Stomach (tissue), 4 donors: ENCODE results near the gene RCN1.

ENCODE experiments used
- EP300 ChIP-seq: sonication (generic); formaldehyde crosslinking; IDR thresholded peaks from one replicate; pipeline ENCODE4 v1.6.1; 2017; ENCODE audit warnings: antibody characterized with exemption
- POLR2A ChIP-seq, 4 donors: fragments of 450-650 bp; IDR thresholded peaks; one replicate each; pipeline ENCODE4 v1.6.1; 2016; ENCODE audit warnings: antibody characterized with exemption in 4 of 4, control low read depth in 2 of 4, mild to moderate bottlenecking in 1 of 4, moderate library complexity in 1 of 4
- POLR2AphosphoS5 ChIP-seq, 3 donors: sonication (generic); formaldehyde crosslinking; IDR thresholded peaks; one replicate each; pipeline ENCODE4 v1.6.1; 2016; ENCODE audit warnings: antibody characterized with exemption in 3 of 3
- TF ChIP-seq, protein P1 (sequence below), 7 experiments: fragments of 450-650 bp in 4 of 7; fragments of 200-600 bp in 3 of 7; sonication (generic) in 3 of 7; IDR thresholded peaks; one replicate each; pipeline ENCODE4 v1.5.1; 2016 to 2019; ENCODE audit warnings: antibody characterized with exemption in 7 of 7, control low read depth in 2 of 7, mild to moderate bottlenecking in 1 of 7

GRCh38 chr11:32087597-32087996 lies 3.3 kb upstream of the RCN1 start:
- TF ChIP-seq, protein P1, sequence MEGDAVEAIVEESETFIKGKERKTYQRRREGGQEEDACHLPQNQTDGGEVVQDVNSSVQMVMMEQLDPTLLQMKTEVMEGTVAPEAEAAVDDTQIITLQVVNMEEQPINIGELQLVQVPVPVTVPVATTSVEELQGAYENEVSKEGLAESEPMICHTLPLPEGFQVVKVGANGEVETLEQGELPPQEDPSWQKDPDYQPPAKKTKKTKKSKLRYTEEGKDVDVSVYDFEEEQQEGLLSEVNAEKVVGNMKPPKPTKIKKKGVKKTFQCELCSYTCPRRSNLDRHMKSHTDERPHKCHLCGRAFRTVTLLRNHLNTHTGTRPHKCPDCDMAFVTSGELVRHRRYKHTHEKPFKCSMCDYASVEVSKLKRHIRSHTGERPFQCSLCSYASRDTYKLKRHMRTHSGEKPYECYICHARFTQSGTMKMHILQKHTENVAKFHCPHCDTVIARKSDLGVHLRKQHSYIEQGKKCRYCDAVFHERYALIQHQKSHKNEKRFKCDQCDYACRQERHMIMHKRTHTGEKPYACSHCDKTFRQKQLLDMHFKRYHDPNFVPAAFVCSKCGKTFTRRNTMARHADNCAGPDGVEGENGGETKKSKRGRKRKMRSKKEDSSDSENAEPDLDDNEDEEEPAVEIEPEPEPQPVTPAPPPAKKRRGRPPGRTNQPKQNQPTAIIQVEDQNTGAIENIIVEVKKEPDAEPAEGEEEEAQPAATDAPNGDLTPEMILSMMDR (IDR thresholded peaks at IDR 0.05): no peak
- TF ChIP-seq POLR2A (IDR thresholded peaks at IDR 0.05): no peak
- TF ChIP-seq POLR2AphosphoS5 (IDR thresholded peaks at IDR 0.05): no peak
- no peak for TF ChIP-seq EP300
